Measurements from ENCODE around the gene ADAMTS19.

The ADAMTS19 gene

DNA sequence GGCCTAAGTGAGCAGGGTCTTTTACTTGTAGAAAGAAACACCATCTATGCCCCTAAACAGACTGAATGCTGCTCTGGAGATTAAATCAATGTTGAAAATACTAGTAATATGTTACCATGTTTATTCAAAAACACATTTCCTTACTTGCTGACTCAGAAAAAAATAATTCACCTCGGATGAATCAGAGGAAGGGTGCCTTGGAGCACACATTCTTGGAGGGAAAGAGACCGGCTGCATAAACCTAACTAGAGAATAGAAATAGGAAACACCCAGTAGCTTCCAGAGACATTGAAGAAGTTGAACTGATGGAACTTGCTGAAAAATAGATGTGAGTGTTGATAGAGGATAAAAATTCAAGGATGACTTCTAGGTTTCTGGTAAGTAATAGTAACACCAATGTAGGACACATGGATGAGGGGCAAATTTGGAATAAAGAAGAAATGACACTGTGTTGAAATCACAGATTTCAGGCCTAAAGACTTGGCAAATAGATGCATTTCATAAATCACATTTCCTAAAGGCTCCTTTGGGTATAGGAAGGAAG is 210.9 kb downstream of the ADAMTS19 start:
- H3K9ac ChIP-seq (ENCODE audit: low read depth, low read length, poor library complexity) = no peak overlapping the region
- no peaks in the 10 kb centered on the region for H3K36me3 ChIP-seq (replicated peaks in 1 of 2; ENCODE audit: control insufficient read depth in 2 of 2, insufficient read depth in 2 of 2, low read length in 2 of 2)
- H2BK12ac ChIP-seq (ENCODE audit: low read length) = no peak overlapping the region
- peaks cover 0 to 5% of the 10 kb centered on the region in 2 donors for H3K9me3 ChIP-seq (replicated peaks in 1 of 2; ENCODE audit: control insufficient read depth in 2 of 2, insufficient read depth in 1 of 2, low read depth in 1 of 2, low read length in 2 of 2)
- H3K4me3 ChIP-seq (ENCODE audit: low read length in 2 of 2) = no peak overlapping the region
- H3K4me1 ChIP-seq (ENCODE audit: control insufficient read depth in 2 of 2, insufficient read depth in 1 of 2, low read depth in 1 of 2, low read length in 2 of 2) = peaks cover 0 to 3% of the 10 kb centered on the region in 2 donors
- H3K4ac ChIP-seq (ENCODE audit: low read length) = no peak overlapping the region
- H2AFZ ChIP-seq (ENCODE audit: low read length) = no peak overlapping the region
- no peak overlapping the region for H2BK120ac ChIP-seq (ENCODE audit: low read depth, low read length)
- H3K27me3 ChIP-seq (ENCODE audit: control insufficient read depth in 3 of 3, insufficient read depth in 3 of 3, low read depth in 1 of 3, low read length in 3 of 3) = no peaks in the 10 kb centered on the region
- H3K4me2 ChIP-seq (ENCODE audit: insufficient read depth, low read length, poor library complexity, severe bottlenecking) = no peak overlapping the region
- no peak overlapping the region for H3K27ac ChIP-seq (replicated peaks; ENCODE audit: low read length)
- no peak for DNase-seq (ENCODE audit: low spot score)
- no peaks in the 10 kb centered on the region for H3K79me1 ChIP-seq (ENCODE audit: low read depth, low read length)
- H2AK5ac ChIP-seq (ENCODE audit: low read depth, low read length) = no peak overlapping the region
- H2BK5ac ChIP-seq (ENCODE audit: low read length) = no peak overlapping the region
- H4K91ac ChIP-seq (ENCODE audit: low read depth, low read length, poor library complexity) = no peak overlapping the region
- no peak overlapping the region for H4K8ac ChIP-seq (ENCODE audit: low read depth, low read length)
- no peak overlapping the region for H3K18ac ChIP-seq (ENCODE audit: low read length)
- no peak overlapping the region for H2BK15ac ChIP-seq (ENCODE audit: low read length)
- WGBS, 2 donors (ENCODE audit: extremely low coverage in 2 of 2, insufficient read length in 2 of 2, insufficient replicate concordance in 1 of 2) = no CpG with 5 or more reads among the region's 2 CpGs
- H3K23ac ChIP-seq (ENCODE audit: low read depth, low read length, poor library complexity) = no peak overlapping the region
- no peak overlapping the region for H3K14ac ChIP-seq (ENCODE audit: low read length)

DNA sequence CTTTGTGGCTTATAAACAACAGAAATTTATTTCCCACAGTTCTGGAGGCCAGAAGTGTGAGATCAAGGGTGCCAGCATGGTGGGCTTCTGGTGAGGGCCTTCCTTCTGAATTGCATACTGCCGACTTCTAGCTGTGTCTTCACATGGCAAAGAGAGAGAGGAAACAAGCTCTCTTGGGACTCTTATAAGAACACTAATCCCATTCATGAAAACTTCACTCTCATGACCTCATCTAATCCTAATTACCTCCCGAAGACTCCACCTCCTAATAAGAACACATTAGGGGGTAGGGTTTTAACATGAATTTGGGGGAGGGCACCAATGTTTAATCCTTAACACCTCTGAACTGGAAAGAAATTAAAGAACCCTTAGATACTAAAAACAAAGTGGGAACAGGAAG is 211.9 kb downstream of the ADAMTS19 start:
- DNase-seq (ENCODE audit: low spot score) = no peak
- no peak overlapping the region for H3K14ac ChIP-seq (ENCODE audit: low read length)
- H3K27ac ChIP-seq (replicated peaks; ENCODE audit: low read length) = no peak overlapping the region
- no peak overlapping the region for H3K23ac ChIP-seq (ENCODE audit: low read depth, low read length, poor library complexity)
- H3K79me1 ChIP-seq (ENCODE audit: low read depth, low read length) = no peaks in the 10 kb centered on the region
- H2AK5ac ChIP-seq (ENCODE audit: low read depth, low read length) = no peak overlapping the region
- no peak overlapping the region for H3K4ac ChIP-seq (ENCODE audit: low read length)
- H4K91ac ChIP-seq (ENCODE audit: low read depth, low read length, poor library complexity) = no peak overlapping the region
- no peak overlapping the region for H3K9ac ChIP-seq (ENCODE audit: low read depth, low read length, poor library complexity)
- H3K4me2 ChIP-seq (ENCODE audit: insufficient read depth, low read length, poor library complexity, severe bottlenecking) = no peak overlapping the region
- no peak overlapping the region for H2BK12ac ChIP-seq (ENCODE audit: low read length)
- no peak overlapping the region for H3K4me3 ChIP-seq (ENCODE audit: low read length in 2 of 2)
- whole genome bisulfite sequencing, 2 donors (ENCODE audit: extremely low coverage in 2 of 2, insufficient read length in 2 of 2, insufficient replicate concordance in 1 of 2) = no CpG with 5 or more reads among the region's 2 CpGs
- H3K9me3 ChIP-seq (replicated peaks in 1 of 2; ENCODE audit: control insufficient read depth in 2 of 2, insufficient read depth in 1 of 2, low read depth in 1 of 2, low read length in 2 of 2) = peaks cover 0 to 5% of the 10 kb centered on the region in 2 donors
- H2BK15ac ChIP-seq (ENCODE audit: low read length) = no peak overlapping the region
- no peak overlapping the region for H2BK5ac ChIP-seq (ENCODE audit: low read length)
- peaks cover 0 to 5% of the 10 kb centered on the region in 2 donors for H3K4me1 ChIP-seq (ENCODE audit: control insufficient read depth in 2 of 2, insufficient read depth in 1 of 2, low read depth in 1 of 2, low read length in 2 of 2)
- no peak overlapping the region for H2BK120ac ChIP-seq (ENCODE audit: low read depth, low read length)
- H3K36me3 ChIP-seq (replicated peaks in 1 of 2; ENCODE audit: control insufficient read depth in 2 of 2, insufficient read depth in 2 of 2, low read length in 2 of 2) = no peaks in the 10 kb centered on the region
- H3K18ac ChIP-seq (ENCODE audit: low read length) = no peak overlapping the region
- H4K8ac ChIP-seq (ENCODE audit: low read depth, low read length) = no peak overlapping the region
- H3K27me3 ChIP-seq (ENCODE audit: control insufficient read depth in 3 of 3, insufficient read depth in 3 of 3, low read depth in 1 of 3, low read length in 3 of 3) = no peaks in the 10 kb centered on the region
- no peak overlapping the region for H2AFZ ChIP-seq (ENCODE audit: low read length)

DNA sequence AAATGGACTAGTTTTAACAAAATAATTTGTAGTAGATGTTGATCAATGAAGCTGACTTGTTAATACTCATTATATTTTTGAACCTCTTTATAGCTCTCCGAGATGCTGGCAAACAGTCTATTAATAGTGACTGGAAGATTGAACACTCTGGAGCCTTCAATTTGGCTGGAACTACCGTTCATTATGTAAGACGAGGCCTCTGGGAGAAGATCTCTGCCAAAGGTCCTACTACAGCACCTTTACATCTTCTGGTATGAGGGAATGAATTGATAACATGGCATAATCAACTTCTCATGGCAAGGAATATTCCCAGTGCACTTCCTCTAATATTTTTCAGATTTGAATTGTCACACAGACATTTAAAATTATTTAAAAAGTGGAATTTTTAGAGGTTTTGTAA is 219.6 kb downstream of the ADAMTS19 start:
- no peak overlapping the region for H3K4me3 ChIP-seq (ENCODE audit: low read length in 2 of 2)
- H2AFZ ChIP-seq (ENCODE audit: low read length) = no peak overlapping the region
- WGBS, 2 donors (ENCODE audit: extremely low coverage in 2 of 2, insufficient read length in 2 of 2, insufficient replicate concordance in 1 of 2) = no CpG with 5 or more reads among the region's 3 CpGs
- H2AK5ac ChIP-seq (ENCODE audit: low read depth, low read length) = no peak overlapping the region
- H3K4me2 ChIP-seq (ENCODE audit: insufficient read depth, low read length, poor library complexity, severe bottlenecking) = no peak overlapping the region
- no peak overlapping the region for H2BK120ac ChIP-seq (ENCODE audit: low read depth, low read length)
- H3K9ac ChIP-seq (ENCODE audit: low read depth, low read length, poor library complexity) = no peak overlapping the region
- no peaks in the 10 kb centered on the region for H3K27me3 ChIP-seq (ENCODE audit: control insufficient read depth in 3 of 3, insufficient read depth in 3 of 3, low read depth in 1 of 3, low read length in 3 of 3)
- no peak overlapping the region for H3K27ac ChIP-seq (replicated peaks; ENCODE audit: low read length)
- H3K14ac ChIP-seq (ENCODE audit: low read length) = no peak overlapping the region
- no peak overlapping the region for H3K18ac ChIP-seq (ENCODE audit: low read length)
- no peak overlapping the region for H2BK12ac ChIP-seq (ENCODE audit: low read length)
- H4K91ac ChIP-seq (ENCODE audit: low read depth, low read length, poor library complexity) = no peak overlapping the region
- no peak overlapping the region for H2BK5ac ChIP-seq (ENCODE audit: low read length)
- no peaks in the 10 kb centered on the region for H3K36me3 ChIP-seq (replicated peaks in 1 of 2; ENCODE audit: control insufficient read depth in 2 of 2, insufficient read depth in 2 of 2, low read length in 2 of 2)
- no peak overlapping the region for H3K4ac ChIP-seq (ENCODE audit: low read length)
- no peak overlapping the region for H4K8ac ChIP-seq (ENCODE audit: low read depth, low read length)
- peaks cover 0 to 2% of the 10 kb centered on the region in 2 donors for H3K4me1 ChIP-seq (ENCODE audit: control insufficient read depth in 2 of 2, insufficient read depth in 1 of 2, low read depth in 1 of 2, low read length in 2 of 2)
- no peaks in the 10 kb centered on the region for H3K9me3 ChIP-seq (replicated peaks in 1 of 2; ENCODE audit: control insufficient read depth in 2 of 2, insufficient read depth in 1 of 2, low read depth in 1 of 2, low read length in 2 of 2)
- no peak for DNase-seq (ENCODE audit: low spot score)
- no peak overlapping the region for H2BK15ac ChIP-seq (ENCODE audit: low read length)
- H3K23ac ChIP-seq (ENCODE audit: low read depth, low read length, poor library complexity) = no peak overlapping the region
- no peaks in the 10 kb centered on the region for H3K79me1 ChIP-seq (ENCODE audit: low read depth, low read length)

DNA sequence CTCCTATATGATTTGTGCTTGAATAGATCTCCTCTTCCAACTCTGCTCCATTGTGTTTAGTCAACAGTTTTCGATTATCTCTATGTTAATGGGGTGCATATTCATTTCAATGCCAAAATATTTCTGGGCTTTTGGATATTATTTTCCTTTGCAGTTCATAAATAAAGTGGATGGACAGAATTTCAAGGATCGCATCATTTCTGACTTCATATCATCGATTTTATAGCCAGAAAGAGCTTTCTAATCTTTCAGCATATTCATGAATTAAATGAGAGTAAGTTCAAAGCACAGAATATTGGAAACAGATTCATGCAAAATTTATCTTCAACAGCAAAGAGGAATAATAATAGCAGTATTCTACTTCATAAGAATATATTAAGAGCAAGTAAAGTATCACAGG is 227.8 kb downstream of the ADAMTS19 start:
- Histone ChIP-seq H4K8ac (ENCODE audit: low read depth, low read length) (no peak overlapping the region), H3K18ac (ENCODE audit: low read length) (no peak overlapping the region), H3K36me3 (replicated peaks in 1 of 2; ENCODE audit: control insufficient read depth in 2 of 2, insufficient read depth in 2 of 2, low read length in 2 of 2) (no peaks in the 10 kb centered on the region), H3K23ac (ENCODE audit: low read depth, low read length, poor library complexity) (no peak overlapping the region), H3K27ac (replicated peaks; ENCODE audit: low read length) (no peak overlapping the region), H3K4ac (ENCODE audit: low read length) (no peak overlapping the region), H2AK5ac (ENCODE audit: low read depth, low read length) (no peak overlapping the region), H3K9ac (ENCODE audit: low read depth, low read length, poor library complexity) (no peak overlapping the region), H2AFZ (ENCODE audit: low read length) (no peak overlapping the region), H3K9me3 (replicated peaks in 1 of 2; ENCODE audit: control insufficient read depth in 2 of 2, insufficient read depth in 1 of 2, low read depth in 1 of 2, low read length in 2 of 2) (no peaks in the 10 kb centered on the region), H2BK5ac (ENCODE audit: low read length) (no peak overlapping the region), H2BK120ac (ENCODE audit: low read depth, low read length) (no peak overlapping the region), H4K91ac (ENCODE audit: low read depth, low read length, poor library complexity) (no peak overlapping the region), H3K27me3 (ENCODE audit: control insufficient read depth in 3 of 3, insufficient read depth in 3 of 3, low read depth in 1 of 3, low read length in 3 of 3) (no peaks in the 10 kb centered on the region), H3K79me1 (ENCODE audit: low read depth, low read length) (no peaks in the 10 kb centered on the region), H2BK15ac (ENCODE audit: low read length) (no peak overlapping the region), H3K14ac (ENCODE audit: low read length) (no peak overlapping the region), H3K4me1 (ENCODE audit: control insufficient read depth in 2 of 2, insufficient read depth in 1 of 2, low read depth in 1 of 2, low read length in 2 of 2) (no peaks in the 10 kb centered on the region), H3K4me2 (ENCODE audit: insufficient read depth, low read length, poor library complexity, severe bottlenecking) (no peak overlapping the region), H2BK12ac (ENCODE audit: low read length) (no peak overlapping the region), H3K4me3 (ENCODE audit: low read length in 2 of 2) (no peak overlapping the region)
- no peak for DNase-seq (ENCODE audit: low spot score)
- WGBS, 2 donors (ENCODE audit: extremely low coverage in 2 of 2, insufficient read length in 2 of 2, insufficient replicate concordance in 1 of 2) = no CpG with 5 or more reads among the region's 3 CpGs
